ENCODE measurements around the gene UGP2.
"Not testable (repeated sequence)": the region's sequence is repeated elsewhere in the genome, so short reads cannot be mapped to it uniquely, and the experiment has no call there.

Gene UGP2

DNA sequence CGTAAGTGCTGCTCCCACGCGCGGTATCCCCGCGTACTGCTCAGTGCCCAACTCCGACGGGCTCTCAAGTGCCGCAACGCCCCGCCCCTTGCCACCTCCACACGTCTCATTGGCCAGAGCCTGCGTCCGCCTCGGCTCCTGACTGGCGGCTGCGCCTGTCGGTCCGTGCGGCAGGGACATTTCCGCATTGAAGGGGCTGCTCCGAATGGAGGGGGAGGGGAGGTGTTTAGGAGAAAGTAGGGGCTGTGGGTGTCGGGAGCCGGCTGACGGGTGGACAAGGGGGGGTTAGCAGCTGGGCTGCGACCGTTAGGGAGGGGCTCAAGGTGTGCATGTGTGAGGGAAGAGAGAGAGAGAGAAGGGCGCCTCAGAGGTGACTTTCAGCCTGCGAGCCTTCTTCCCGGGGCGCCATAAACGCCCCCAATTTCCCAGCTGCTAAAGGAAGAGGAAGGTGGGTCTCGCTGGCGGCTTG is 877 bp upstream of the UGP2 start:
- DNase-seq, result peak; percentile 98

DNA sequence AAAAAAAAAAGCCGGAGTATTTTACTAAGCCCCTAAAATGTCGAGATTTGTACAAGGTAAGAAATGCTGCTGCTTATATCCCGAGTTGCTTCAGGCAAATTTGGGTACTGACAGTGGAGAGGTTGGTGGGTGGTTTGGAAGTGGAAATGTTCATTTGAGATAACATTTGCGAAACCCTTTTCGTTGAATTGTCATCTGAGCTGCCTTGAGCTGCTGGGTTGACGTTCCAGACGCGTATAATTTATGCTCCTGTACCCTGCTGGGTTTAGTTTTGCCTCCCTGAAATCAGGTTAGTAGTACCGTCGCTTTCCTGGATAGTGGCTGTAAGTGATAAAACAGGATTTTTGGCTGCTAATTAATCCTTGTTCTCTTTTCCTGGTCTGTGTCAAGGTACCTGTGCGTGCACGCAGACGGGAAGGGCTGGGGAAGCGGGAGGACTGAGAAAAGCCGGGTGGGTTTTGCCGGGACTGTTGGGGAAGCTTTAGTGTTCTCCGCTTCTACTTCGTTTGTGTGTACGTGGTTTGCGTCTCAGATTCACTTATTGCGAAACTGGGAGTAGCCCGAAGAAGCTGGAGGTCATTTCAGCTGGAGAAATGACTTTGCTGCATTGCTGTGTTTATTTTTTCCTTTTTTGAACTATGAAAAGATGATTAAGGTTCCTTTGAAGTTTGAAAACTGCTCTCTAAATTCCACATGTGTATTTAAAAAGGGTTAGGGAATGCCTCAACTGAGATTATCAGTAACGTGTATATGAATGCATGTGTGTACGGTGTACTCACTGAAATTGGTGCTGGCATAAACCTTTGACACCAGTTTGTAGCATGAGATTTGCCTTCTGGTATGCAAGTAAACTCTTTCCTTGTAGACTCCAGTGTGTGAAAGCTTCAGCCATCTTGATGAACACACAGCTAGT is 709 bp downstream of the UGP2 start:
- DNase-seq, result peak; percentile 59

DNA sequence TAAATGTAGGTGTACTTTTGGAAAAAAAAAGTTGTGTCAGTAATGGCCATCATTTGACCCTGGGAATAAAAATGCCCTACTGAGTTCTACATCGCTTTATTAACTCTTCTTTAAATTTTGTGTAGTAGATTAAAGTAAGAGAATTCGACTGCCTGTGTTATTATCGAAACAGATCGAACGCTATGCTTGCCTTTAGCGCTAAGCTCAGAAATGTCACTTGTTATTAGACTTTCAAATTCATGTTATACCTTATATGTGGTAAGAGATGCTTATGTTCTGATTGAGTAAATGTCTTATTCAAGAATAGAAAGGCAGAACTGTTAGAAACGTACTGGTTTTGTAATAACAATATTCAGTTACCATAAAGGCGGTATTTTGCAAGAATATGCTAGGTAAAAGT is 1.4 kb downstream of the UGP2 start:
- DNase-seq, result no peak

DNA sequence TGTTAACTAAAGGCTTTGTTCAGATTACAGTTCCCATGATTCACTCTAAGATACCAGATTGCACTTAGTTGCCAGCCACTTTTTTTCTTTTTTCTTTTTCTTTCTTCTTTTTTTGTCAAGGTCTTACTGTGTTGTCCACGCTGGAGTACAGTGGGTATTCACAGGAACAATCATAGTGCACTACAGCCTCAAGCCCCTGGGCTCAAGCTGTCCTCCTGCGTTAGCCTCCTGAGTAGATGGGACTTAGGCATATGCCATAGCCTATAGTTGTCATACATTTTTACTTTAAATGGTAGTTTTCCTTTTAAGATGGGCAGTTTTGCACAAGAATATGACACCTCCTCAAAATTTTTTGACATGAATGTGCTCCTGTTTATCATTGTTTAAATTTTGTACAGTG is 2.1 kb downstream of the UGP2 start:
- no peak for DNase-seq

DNA sequence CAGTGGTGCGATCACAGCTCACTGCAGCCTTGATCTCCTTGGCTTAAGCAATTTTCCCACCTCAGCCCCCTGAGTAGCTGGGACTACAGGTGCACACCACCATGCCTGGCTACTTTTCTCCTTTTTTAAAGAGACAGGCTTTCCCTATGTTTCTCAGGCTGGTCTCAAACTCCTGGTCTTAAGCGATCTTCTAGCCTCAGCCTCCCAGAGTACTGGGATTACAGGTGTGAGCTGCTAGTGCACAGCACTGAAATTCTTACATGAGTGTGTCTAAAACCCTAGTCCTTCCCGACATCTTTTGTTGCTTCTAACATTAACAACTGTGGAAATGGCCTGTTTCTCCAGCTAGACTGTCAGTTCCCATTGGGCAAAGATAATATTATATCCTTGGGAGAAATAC is 2.9 kb downstream of the UGP2 start:
- DNase-seq, result no peak

DNA sequence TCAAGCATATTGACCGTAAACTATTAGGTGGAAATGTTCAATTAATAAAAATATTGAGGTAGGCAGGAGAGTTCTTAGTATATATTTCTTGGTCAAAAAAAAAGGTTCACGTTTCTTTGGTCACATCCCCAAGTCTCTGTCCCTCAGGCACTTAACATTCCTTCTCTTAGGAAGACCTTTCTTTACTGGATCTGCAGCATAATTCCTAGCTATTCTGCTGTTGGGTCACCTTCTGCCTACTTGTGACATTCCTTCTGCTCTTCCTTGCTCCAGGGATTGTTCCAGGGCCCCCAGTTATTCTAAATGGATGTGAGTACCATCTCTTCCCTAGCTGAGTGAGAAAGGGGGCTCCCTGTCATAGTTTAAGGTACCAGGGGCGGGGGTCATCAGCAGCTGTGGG is 4.2 kb downstream of the UGP2 start:
- no peak for DNase-seq

DNA sequence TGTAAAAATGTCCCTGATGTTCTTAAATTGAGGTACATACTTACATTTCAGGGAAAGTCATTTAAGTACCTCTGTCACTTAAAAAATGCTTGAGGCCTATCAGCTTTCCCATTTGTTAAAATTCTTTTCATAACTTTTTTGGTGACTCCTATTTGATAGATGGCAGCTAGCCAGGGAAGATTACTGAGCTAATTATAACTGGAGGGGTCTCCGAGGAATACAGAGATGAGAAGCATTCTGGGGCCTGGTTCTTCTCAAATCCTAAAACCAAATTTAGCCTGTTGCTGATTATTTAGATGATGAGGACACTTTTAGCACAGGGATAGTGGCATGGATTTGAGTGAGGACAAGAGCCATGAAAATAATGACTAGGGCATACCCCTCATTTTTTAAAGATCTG is 4.8 kb downstream of the UGP2 start:
- DNase-seq, result no peak

DNA sequence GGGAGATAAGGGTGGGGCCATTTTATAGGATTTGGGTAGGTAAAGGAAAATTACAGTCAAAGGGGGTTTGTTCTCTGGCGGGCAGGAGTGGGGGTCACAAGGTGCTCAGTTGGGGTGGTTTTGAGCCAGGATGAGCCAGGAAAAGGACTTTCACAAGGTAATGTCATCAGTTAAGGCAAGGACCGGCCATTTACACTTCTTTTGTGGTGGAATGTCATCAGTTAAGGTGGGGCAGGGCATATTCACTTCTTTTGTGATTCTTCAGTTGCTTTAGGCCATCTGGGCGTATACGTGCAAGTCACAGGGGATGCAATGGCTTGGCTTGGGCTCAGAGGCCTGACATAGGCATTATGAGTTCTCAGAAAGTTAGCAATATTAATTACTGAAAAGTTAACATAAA is 5.9 kb downstream of the UGP2 start:
- not testable (repeated sequence) for DNase-seq

DNA sequence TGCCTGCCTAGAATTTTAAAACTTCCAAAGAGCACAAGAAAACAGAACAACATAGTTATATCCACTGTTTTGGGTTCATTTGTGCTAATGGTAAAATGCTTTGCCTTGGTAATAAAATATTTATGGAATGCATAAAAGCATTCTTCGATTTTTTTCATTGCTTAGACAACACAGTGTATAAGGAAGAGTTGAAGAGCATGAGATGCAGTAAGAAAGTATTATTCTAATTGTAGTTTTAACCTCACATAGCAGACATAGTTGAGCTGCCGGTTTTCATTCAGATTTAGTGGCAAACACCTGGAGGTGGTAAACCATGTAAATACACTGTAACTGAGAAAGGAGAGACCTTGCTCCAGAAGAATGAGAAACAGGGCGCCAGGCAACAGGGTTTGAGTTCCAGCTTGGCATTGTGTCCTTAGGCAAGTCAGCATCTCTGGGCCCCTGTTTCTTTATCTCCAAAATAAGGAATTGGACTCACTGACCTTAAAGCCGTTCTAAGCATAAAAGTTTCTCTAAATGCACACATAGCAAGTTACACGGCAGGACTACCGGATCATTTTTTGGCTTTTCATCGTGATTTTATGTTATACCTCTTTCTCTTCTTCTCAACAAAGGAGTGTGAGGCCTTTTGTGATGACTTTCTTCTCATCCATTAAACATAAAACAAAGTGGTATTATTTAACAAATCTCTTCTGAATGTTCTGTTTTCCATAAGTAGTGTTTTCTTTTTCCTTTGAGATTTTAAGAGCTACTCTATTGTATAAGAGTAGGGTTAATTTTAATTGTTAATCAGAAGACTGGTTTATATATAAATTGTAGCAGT is 7.9 kb downstream of the UGP2 start:
- DNase-seq, result no peak

DNA sequence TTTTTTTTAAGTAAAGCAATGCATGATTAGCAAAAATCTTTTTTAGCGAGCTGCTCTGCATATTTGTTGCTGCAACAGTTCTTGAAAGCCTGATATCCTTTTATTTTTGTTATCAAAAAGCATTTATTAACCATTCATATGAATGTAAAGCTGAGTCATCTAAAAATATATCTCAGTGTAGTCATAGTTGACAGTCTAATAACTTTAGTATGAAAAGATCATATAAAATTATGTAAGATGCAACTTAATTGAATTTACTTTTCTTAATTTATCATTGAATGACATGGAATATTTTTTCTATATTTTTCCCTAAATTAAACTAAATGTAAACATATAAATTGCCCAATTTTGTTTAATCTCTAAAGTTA is 8.5 kb downstream of the UGP2 start:
- no peak for DNase-seq

DNA sequence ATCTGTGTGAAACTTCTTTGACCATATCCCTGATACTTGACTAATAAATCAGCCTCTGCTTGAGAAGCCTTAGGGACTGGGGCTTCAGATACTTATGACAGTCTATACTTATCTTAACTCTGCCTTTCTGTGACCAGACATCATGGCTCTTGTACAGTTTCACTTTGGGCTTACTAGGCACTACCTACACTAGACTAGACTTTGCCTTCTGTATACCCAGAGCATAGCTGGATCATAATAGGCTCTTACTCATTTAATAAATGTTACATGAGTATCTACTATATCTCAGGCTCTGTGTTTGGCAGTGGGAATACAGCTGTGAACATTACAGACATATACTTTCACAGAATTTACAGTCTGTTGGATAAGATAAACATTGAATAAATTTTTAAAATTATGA is 9.0 kb downstream of the UGP2 start:
- no peak for DNase-seq

DNA sequence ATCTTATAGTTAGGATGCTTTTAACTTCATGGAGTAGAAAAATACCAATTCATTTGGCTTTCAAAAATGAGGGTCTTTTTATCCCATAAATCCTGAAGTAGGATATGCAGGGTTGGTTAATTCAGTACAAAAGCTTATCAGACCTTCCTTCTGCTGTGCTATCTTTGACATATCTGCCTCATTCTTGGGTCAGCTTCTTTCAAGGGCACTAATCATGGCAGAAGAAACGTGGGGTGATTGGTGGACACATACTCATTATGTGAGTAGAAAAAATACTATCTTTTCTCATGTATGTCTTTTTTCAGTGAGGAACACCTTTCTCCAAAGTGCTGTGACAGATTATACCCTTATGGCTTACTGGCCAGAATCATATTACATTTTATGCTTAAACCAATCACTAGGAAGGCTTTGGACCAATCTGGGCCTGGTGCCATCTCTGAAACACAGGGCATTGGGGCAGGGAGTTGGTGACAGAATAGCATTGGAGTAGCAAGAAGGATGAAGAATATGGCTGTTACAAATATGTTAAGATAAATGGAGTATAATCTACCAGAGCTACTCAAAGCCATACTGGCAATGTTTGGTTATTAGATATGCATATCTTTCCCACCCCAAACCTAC is 10.1 kb downstream of the UGP2 start:
- DNase-seq, result no peak

DNA sequence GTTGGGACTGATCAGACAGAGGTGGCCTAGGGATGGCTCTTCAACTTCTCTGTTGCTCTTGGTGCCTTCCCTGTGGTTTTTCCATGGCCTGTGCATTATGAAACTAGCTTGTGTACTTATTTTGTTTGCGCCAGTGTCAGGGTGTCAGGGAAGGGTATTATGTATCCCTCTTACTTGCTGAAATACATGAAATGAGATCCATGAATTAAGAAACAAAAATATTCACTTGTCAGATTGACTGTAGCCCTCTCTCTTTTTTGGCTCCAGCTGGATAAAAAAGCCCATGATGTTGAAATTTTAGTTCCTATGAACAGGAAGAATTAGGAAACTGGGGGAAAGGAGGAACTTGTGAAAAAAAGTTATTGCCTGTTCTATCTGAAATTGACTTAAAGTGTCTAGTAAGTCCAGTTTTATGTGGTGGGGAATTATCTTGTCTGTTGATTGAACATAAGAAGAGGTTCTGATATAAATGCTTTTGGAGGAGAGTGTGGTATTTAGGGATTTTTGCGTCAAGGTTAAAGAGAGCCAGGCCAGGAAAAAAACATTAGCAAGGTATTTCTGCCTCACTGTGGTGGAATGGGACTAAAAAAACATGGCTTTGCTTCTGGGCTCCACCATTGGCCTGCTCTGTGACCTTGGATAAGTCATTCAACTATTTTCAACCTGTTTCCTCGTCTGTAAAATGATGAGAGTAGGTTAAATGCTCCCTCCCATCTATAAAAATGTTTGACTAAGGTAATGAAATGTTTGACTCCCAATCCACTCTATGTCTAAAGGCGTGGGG is 12.0 kb downstream of the UGP2 start:
- DNase-seq, result no peak

DNA sequence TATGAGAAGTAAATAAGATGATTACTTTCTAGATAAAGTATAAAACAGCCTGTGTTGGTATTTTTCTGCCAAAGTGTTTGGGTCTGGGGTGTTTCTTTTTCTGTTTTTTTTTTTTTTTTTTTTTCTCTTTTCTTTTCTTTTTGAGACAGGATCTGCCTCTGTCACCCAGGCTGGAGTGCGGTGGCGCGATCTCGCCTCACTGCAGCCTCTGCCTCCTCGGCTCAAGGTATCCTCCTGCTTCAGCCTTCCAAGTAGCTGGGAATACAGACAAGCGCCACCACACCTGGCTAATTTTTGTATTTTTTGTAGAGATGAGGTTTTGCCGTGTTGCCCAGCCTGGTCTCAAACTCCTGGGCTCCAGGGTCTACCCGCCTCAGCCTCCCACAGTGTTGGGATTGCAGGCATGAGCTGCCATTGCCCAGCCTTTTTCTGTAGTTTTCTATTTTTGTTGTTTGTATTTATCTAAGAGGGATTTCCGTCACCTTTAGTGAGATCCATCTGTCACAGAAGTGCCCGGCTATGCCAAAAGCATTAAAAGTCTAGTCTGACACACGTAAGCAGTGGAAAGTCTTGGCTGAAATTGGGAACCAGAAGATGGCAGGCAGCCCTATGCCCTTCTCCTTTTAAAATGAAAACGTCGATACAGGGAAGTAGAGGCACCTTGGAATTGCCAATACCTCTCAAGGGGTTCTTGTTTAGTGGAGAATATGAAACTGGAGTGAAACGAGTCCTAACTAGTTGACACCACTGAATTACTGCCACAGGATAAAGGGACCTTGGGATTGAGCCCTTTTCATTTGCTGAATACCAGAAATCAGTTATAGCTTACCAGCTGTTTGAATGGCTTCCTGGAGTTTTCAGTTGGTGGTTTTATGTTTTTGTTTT is 14.0 kb downstream of the UGP2 start:
- no peak for DNase-seq

DNA sequence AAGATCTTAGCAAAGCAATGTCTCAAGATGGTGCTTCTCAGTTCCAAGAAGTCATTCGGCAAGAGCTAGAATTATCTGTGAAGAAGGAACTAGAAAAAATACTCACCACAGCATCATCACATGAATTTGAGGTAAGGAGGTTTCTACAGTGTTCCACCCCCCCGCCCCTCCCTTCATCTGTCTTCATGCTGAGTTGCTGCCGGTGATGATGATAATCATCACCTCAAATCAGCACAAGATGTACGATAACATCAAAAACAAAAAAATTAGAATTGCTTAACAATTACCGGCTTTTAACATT is 14.6 kb downstream of the UGP2 start:
- no peak for DNase-seq

DNA sequence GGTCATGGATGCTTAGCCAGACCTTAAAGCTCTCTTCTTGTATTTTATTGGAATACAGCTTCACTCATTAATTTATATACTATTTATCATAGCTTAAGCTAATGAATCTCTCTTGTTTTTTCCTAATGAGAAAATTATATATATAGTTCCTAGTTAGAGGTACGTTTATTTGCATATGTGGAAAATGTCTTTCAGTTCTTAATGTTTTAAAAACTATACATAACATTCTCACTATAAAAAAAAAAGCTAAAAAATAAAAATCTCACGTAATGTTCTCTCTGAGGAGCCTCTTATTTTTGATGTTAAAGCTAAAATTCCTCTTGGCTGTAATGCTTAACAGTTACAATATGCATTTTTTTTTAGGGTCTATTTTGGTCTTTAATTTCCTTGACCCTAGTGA is 16.6 kb downstream of the UGP2 start:
- DNase-seq, result no peak

DNA sequence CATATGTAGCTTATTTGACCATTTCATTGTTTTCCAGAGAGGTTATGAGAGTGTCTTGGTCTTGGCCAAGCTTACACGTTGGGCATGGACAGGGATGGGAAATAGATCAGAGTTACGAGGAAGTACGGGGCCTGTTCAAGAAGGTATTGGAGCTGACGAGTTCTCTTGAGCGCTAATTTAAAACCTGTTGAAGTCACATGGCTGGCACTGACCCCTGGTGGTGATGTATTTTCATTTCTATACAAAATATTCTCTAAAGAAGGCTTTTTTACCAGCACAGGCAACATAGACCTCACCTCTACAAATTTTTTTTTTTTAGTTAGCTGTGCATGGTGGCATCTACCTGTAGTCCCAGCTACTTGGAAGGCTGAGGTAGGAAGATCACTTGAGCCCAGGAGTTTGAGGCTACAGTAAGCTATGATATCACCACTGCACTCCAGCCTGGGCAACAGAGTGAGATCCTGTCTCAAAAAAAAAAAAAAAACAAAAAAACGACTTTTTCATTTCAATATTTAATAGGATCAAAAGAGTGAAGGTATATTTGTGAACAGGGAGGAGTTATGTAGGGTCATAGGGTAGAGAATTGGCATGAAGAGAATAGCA is 19.6 kb downstream of the UGP2 start:
- peak; percentile 59 for DNase-seq

DNA sequence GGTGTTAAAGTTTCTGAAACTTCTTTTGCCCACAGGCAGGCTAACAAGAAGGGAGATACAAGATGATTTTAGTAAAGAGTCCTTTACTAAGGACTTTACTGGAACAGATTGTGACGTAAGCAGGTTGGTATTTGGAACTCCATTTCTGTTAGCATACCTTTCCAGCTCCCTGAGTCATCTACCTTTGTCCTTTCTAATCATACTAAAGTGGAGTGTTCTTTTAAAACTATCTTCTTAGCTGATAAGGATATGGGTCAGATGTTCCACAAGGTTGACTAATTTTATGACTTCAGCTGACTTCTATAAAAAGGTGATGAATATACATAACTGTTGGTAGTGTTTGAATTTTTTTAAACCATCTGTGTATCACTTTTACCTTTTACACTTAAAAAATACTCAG is 21.1 kb downstream of the UGP2 start:
- DNase-seq, result no peak

DNA sequence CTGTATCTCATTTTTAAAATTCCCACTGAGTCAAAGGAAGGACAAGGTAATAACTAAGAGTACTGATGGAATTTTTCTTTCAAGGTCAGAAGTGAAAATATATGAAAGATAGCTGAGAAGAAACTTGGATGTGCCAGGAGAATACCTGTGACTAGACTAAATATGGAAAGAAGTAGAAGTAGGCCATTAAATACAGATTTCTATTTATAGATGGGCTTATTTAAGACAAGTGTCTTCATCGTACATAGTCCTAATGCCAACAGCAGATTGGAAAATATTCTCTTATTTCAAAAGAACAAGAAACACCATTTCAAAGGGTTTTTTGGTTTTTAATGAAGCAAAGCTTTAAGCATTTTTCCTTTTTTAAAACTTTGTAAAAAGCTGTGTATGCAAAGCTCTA is 22.0 kb downstream of the UGP2 start:
- no peak for DNase-seq

DNA sequence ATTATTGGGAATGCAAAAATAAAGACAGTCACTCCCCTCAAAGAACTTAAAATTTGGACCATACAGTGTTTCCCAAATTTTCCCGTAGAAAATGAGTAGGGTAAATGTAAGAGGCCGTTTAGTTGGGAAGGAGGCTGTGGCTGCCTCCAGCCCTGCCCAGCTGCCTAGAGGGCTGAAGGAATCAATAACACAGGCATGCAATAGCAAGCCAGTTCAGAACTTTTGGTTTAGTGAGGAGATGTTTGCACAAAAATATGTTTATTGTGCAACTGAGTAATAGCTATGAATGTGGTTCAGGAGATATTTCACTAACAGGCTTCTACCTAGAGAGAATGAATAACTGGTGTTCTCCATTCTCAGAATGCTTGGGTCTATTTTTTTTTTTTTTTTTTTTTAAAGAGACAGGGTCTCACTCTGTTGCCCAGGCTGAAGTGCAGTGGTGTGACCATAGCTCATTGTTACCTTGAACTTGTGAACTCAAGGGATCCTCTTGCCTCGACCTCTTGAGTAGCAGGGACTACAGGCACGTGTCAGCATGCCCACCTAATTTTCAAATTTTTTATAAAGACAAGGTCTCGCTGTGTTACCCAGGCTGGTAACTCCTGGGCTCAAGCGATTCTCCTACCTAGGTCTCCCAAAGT is 23.6 kb downstream of the UGP2 start:
- DNase-seq, result no peak
